ENCODE measurements around the gene TRIOBP.

TRIOBP gene

DNA sequence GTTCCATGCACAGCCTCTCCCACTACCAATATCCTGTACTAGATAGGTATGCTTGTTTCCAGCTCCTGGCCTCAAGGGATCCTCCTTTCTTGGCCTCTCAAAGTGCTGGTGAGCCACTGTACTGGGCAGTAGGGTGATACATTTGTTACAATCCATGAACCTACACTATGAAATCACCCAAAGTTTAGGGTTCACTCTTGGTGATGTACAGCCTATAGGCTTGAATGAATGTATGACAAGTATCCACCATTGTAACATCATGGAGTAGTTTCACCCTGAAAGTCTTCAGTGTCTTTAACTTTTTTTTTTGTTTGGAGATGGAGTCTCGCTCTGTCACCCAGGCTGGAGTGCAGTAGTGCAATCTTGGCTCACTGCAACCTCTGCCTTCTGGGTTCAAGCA lies 31.8 kb downstream of the TRIOBP start:
- Histone ChIP-seq H3K36me3 (ENCODE audit: control insufficient read depth in 2 of 2, insufficient read depth in 1 of 2, low read length in 2 of 2) (no peaks in the 10 kb centered on the region; a peak in 1 of 3 replicates), H3K4me1 (ENCODE audit: control insufficient read depth, insufficient read depth, low read length) (no peaks in the 10 kb centered on the region), H3K9me3 (ENCODE audit: control insufficient read depth, insufficient read depth, low read depth, low read length) (no peaks in the 10 kb centered on the region), H3K27ac (ENCODE audit: extremely low read depth, low read depth, low read length) (no peak overlapping the region), H3K4me3 (ENCODE audit: low read depth, low read length) (no peak overlapping the region)
- POLR2A ChIA-PET, result interaction anchor here (0.9 to 1.6 kb wide), 2 partner anchors 17 to 71 kb away, joined by 3 read pairs; no protein-coding TSS in a partner anchor
- CTCF ChIA-PET, result interaction anchor here (0.5 kb wide), 1 partner anchor 65 kb away, joined by 3 read pairs; no protein-coding TSS in a partner anchor
- TF ChIP-seq ZNF280D (tag by site-specific recombination; IDR thresholded peaks at IDR 0.05), result no peak
- TF ChIP-seq PRDM2 (tag by site-specific recombination; IDR thresholded peaks at IDR 0.05; ENCODE audit: borderline replicate concordance), result no peak
- no peak for TF ChIP-seq GLIS2 (tag by site-specific recombination; IDR thresholded peaks at IDR 0.05)
- TF ChIP-seq SETDB1 (IDR thresholded peaks at IDR 0.05; ENCODE audit: insufficient read length, low read length), result no peak
- TF ChIP-seq ZNF596 (tag by site-specific recombination; IDR thresholded peaks at IDR 0.05), result no peak
- no peak for TF ChIP-seq ZNF324 (tag by site-specific recombination; IDR thresholded peaks at IDR 0.05)

GRCh38 chr22:37731804-37732471 lies 35.1 kb downstream of the TRIOBP start:
- ChIA-PET POLR2A (interaction anchor here (2.7 kb wide), 1 partner anchor 9 kb away, joined by 10 read pairs; no protein-coding TSS in a partner anchor), CTCF (interaction anchor here (0.6 to 1.2 kb wide), 2 partner anchors 50 to 51 kb away, joined by 3 read pairs; no protein-coding TSS in a partner anchor)
- TF ChIP-seq KLF1 (tag by site-specific recombination; IDR thresholded peaks at IDR 0.05), result no peak
- Histone ChIP-seq H3K36me3 (ENCODE audit: control insufficient read depth in 2 of 2, insufficient read depth in 1 of 2, low read length in 2 of 2) (no peaks in the 10 kb centered on the region; a peak in 1 of 3 replicates), H3K4me3 (ENCODE audit: low read depth, low read length) (no peak overlapping the region), H3K27ac (ENCODE audit: extremely low read depth, low read depth, low read length) (no peak overlapping the region), H3K4me1 (ENCODE audit: control insufficient read depth, insufficient read depth, low read length) (no peaks in the 10 kb centered on the region), H3K9me3 (ENCODE audit: control insufficient read depth, insufficient read depth, low read depth, low read length) (no peaks in the 10 kb centered on the region)

GRCh38 chr22:37732699-37733607 lies 36.1 kb downstream of the TRIOBP start:
- H3K4me1 ChIP-seq (ENCODE audit: control insufficient read depth, insufficient read depth, low read length), result no peaks in the 10 kb centered on the region
- TF ChIP-seq YY2 (tag by site-specific recombination; IDR thresholded peaks at IDR 0.05), result no peak
- peak; percentile 61 for TF ChIP-seq ZNF664 (tag by site-specific recombination; IDR thresholded peaks at IDR 0.05)
- TF ChIP-seq ZNF514 (tag by site-specific recombination; IDR thresholded peaks at IDR 0.05), result no peak
- TF ChIP-seq, protein P1, sequence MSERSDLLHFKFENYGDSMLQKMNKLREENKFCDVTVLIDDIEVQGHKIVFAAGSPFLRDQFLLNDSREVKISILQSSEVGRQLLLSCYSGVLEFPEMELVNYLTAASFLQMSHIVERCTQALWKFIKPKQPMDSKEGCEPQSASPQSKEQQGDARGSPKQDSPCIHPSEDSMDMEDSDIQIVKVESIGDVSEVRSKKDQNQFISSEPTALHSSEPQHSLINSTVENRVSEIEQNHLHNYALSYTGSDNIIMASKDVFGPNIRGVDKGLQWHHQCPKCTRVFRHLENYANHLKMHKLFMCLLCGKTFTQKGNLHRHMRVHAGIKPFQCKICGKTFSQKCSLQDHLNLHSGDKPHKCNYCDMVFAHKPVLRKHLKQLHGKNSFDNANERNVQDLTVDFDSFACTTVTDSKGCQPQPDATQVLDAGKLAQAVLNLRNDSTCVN (tag by site-specific recombination; optimal IDR thresholded peaks at IDR 0.05), result no peak
- POLR2A ChIA-PET, result interaction anchor here (2.7 kb wide), 1 partner anchor 8 kb away, joined by 10 read pairs; no protein-coding TSS in a partner anchor
- no peak overlapping the region for H3K27ac ChIP-seq (ENCODE audit: extremely low read depth, low read depth, low read length)
- no peak overlapping the region for H3K4me3 ChIP-seq (ENCODE audit: low read depth, low read length)
- CTCF ChIA-PET, result interaction anchor here (1.2 kb wide), 1 partner anchor 52 kb away, joined by 3 read pairs; no protein-coding TSS in a partner anchor
- H3K9me3 ChIP-seq (ENCODE audit: control insufficient read depth, insufficient read depth, low read depth, low read length), result no peaks in the 10 kb centered on the region
- no peaks in the 10 kb centered on the region; a peak in 1 of 3 replicates for H3K36me3 ChIP-seq (ENCODE audit: control insufficient read depth in 2 of 2, insufficient read depth in 1 of 2, low read length in 2 of 2)

Measured in HEK293 (cell line).